ENCODE results near the gene NEU3.
"Not testable (repeated sequence)": the region's sequence is repeated elsewhere in the genome, so short reads cannot be mapped to it uniquely, and the experiment has no call there.

The NEU3 gene

DNA sequence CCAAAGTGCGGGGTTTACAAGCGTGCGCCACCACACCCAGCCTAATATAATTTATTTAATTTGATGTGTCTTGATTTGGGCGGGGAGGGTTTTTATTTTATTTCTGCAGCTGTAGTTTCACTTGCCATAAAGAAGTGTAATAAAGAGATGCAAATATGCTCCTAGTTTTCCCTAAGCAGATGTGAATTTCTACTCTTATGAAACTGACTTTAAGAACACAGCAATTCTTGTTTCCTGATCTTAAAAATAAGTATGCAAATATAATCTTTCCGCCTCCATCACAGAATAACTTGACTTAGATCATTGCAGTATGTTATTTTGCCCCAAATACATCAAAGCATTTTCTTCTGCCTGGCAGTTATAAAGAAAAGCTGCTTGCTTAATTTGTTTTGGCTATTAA lies 35.3 kb upstream of the NEU3 start:
- Histone ChIP-seq H3K4me3 (ENCODE audit: low read depth, low read length) (no peak overlapping the region), H3K79me2 (ENCODE audit: control insufficient read depth, insufficient read depth, low read length, unreplicated experiment) (peaks cover 94% of the 10 kb centered on the region), H3K36me3 (ENCODE audit: insufficient read depth, low read length) (peaks cover 18% of the 10 kb centered on the region; the same call in 1 of the 2 replicates), H2AFZ (ENCODE audit: low read length, unreplicated experiment) (no peak overlapping the region), H3K27me3 (ENCODE audit: insufficient read depth, low read length) (no peaks in the 10 kb centered on the region), H3K27ac (ENCODE audit: low read depth, low read length) (no peak overlapping the region), H3K4me1 (ENCODE audit: control insufficient read depth, insufficient read depth, low read length, unreplicated experiment) (peaks cover 23% of the 10 kb centered on the region)

DNA sequence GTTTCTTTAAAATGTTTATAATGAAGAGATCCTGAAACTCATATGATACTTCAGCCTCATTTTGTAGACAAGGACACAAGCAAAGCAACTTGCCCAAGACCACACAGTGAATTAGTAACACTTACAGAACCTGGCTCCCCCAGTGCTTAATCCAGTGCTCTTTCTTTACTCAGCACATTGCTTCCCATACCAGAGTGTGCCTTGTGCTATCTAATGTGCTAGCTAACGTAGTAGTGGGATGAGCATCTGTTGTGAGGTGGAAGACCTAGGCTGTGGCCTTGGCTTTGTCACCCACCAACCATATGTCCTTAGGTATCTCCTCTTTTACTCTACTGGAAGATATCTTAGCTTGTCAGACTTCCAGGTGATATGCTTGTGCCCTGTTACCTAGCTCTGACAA lies 34.5 kb upstream of the NEU3 start:
- peaks cover 96% of the 10 kb centered on the region for H3K79me2 ChIP-seq (ENCODE audit: control insufficient read depth, insufficient read depth, low read length, unreplicated experiment)
- H3K27me3 ChIP-seq (ENCODE audit: insufficient read depth, low read length): no peaks in the 10 kb centered on the region
- H3K27ac ChIP-seq (ENCODE audit: low read depth, low read length): no peak overlapping the region
- H3K4me3 ChIP-seq (ENCODE audit: low read depth, low read length): no peak overlapping the region
- H3K4me1 ChIP-seq (ENCODE audit: control insufficient read depth, insufficient read depth, low read length, unreplicated experiment): peaks cover 23% of the 10 kb centered on the region
- H3K36me3 ChIP-seq (ENCODE audit: insufficient read depth, low read length): peaks cover 18% of the 10 kb centered on the region; the same call in 1 of the 2 replicates
- H2AFZ ChIP-seq (ENCODE audit: low read length, unreplicated experiment): no peak overlapping the region

DNA sequence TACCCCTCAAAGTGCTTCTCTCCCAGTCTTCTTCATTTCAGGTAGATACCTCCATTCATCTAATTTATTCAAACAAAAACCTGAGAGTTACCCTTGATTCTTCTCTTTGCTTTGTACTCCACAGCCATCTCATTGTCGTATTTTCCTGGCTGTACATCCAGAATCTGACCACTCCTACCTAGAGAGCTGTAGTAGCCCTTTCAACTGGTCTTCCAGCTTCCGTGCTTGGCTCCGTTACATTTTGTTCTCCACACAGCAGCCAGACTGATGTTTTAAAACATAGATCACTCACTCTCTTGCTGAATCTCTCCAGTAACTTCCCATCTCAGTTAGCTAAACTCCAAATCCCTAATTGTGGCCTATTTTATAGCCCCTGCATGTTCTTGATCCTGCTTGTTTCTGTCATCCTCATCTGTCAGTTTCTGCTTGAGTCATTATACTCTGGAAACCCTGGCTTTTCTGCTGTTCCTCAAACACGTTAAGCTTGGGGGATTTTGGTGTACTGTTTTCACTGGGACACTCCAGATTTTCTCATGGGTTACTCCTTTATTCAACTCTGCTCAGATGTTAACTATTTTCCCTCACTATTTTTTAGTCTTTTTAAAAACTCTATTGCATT lies 32.2 kb upstream of the NEU3 start:
- Histone ChIP-seq H3K4me1 (ENCODE audit: control insufficient read depth, insufficient read depth, low read length, unreplicated experiment) (peaks cover 10% of the 10 kb centered on the region), H3K4me3 (ENCODE audit: low read depth, low read length) (no peak overlapping the region), H2AFZ (ENCODE audit: low read length, unreplicated experiment) (no peak overlapping the region), H3K36me3 (ENCODE audit: insufficient read depth, low read length) (peaks cover 13% of the 10 kb centered on the region; the same call in 1 of the 2 replicates), H3K27ac (ENCODE audit: low read depth, low read length) (no peak overlapping the region), H3K27me3 (ENCODE audit: insufficient read depth, low read length) (no peaks in the 10 kb centered on the region), H3K79me2 (ENCODE audit: control insufficient read depth, insufficient read depth, low read length, unreplicated experiment) (peaks cover 96% of the 10 kb centered on the region)

DNA sequence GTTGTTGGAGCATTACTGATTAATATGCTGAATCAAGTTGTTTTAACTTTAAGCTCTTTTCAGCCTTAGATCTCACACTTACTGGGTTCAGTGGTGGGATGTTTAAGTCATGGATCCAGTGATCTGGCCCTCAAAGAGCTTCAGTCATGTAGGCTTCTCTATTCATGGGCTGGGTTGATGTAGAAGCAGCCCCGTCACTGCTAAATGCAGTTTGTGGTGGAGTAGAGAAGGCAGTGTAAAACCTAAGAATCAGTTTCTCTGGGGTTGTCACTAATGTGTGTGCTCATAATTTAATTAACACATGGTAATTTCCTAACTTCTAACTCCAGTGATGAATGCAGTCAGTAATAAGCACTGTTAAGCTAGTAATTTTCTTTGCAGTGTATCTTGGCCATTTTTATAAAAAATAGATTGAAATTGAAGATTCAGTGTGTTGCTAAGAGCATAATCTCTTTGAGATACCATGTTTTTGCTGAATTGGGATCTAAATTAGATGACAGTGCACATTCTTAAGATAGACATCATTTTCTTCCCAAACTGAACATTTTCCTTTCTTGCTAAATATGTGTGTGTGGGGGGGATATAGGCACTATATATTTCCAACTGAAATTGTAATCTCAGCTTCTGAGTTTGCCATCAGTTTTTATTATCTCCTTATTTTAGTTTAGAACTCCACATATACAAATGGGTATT lies 30.6 kb upstream of the NEU3 start:
- peaks cover 97% of the 10 kb centered on the region for H3K79me2 ChIP-seq (ENCODE audit: control insufficient read depth, insufficient read depth, low read length, unreplicated experiment)
- no peak overlapping the region for H3K4me3 ChIP-seq (ENCODE audit: low read depth, low read length)
- peaks cover 10% of the 10 kb centered on the region for H3K4me1 ChIP-seq (ENCODE audit: control insufficient read depth, insufficient read depth, low read length, unreplicated experiment)
- H3K27me3 ChIP-seq (ENCODE audit: insufficient read depth, low read length): no peaks in the 10 kb centered on the region
- peaks cover 8% of the 10 kb centered on the region; the same call in 1 of the 2 replicates for H3K36me3 ChIP-seq (ENCODE audit: insufficient read depth, low read length)
- H3K27ac ChIP-seq (ENCODE audit: low read depth, low read length): no peak overlapping the region
- H2AFZ ChIP-seq (ENCODE audit: low read length, unreplicated experiment): no peak overlapping the region

DNA sequence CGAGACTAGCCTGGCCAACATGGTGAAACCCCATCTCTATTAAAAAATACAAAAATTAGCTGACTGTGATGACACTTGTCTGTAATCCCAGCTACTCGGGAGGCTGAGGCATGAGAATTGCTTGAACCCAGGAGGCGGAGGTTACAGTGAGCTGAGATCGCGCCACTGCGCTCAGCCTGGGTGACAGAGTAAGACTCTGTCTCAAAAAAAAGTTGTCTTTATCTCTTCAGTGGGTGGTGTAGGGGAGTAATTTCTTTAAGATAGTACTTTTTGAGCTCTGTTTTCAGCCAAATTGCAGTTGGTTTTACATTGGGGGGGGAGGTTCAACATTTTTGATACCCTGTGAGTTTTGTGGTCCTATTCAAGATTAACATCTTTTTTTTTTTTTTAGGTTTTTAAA lies 28.6 kb upstream of the NEU3 start:
- Histone ChIP-seq H3K4me1 (ENCODE audit: control insufficient read depth, insufficient read depth, low read length, unreplicated experiment) (peaks cover 10% of the 10 kb centered on the region), H3K79me2 (ENCODE audit: control insufficient read depth, insufficient read depth, low read length, unreplicated experiment) (peaks cover 93% of the 10 kb centered on the region)
- H2AFZ ChIP-seq (ENCODE audit: low read length, unreplicated experiment); H3K4me3 ChIP-seq (ENCODE audit: low read depth, low read length); H3K27me3 ChIP-seq (ENCODE audit: insufficient read depth, low read length); H3K27ac ChIP-seq (ENCODE audit: low read depth, low read length); H3K36me3 ChIP-seq (ENCODE audit: insufficient read depth, low read length): not testable (repeated sequence)

DNA sequence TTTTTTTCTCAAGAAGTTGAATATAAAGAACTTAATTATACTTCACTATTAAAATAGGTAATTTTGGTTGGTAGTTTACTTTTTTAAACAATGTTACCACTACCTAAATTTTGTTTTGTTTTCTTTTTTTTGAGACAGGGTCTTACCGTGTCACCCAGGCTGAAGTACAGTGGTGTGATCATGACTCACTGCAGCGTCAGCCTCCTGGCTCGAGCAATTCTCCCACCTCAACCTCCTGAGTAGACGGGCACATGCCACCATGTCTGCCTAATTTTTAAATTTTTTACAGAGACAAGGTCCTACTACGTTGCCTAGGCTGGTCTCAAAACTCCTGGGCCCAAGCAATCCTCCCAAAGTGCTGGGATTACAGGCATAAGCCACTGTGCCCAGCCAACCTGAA lies 22.1 kb upstream of the NEU3 start:
- H3K4me1 ChIP-seq (ENCODE audit: control insufficient read depth, insufficient read depth, low read length, unreplicated experiment): no peaks in the 10 kb centered on the region
- peaks cover 24% of the 10 kb centered on the region for H3K36me3 ChIP-seq (ENCODE audit: insufficient read depth, low read length)
- no peak overlapping the region for H2AFZ ChIP-seq (ENCODE audit: low read length, unreplicated experiment)
- no peak overlapping the region for H3K27ac ChIP-seq (ENCODE audit: low read depth, low read length)
- H3K4me3 ChIP-seq (ENCODE audit: low read depth, low read length): no peak overlapping the region
- H3K79me2 ChIP-seq (ENCODE audit: control insufficient read depth, insufficient read depth, low read length, unreplicated experiment): peaks cover 48% of the 10 kb centered on the region
- no peaks in the 10 kb centered on the region for H3K27me3 ChIP-seq (ENCODE audit: insufficient read depth, low read length)

DNA sequence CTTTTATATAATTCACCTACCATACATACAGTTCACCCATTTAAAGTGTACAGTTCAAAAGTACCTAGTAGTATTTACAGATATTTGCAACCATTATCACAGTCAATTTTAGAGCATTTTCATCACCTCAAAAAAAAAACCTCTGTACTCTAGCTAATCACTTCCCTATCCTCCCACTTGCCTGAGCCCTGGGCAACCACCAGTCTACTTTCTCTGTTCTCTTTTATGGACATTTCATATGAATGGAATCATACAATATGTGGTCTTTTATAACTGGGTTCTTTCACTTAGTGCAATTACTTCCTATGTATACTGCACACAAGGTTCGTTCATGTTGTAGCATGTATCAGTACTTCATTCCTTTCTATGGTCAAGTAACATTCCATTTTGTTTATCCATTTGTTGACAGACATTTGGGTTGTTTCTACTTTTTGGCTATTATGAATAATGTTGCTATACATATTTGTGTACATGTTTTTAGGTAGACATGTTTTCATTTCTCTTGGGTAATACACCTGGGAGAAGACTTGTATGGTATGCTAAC lies 17.8 kb upstream of the NEU3 start:
- Histone ChIP-seq H3K79me2 (ENCODE audit: control insufficient read depth, insufficient read depth, low read length, unreplicated experiment) (peaks cover 15% of the 10 kb centered on the region), H3K4me1 (ENCODE audit: control insufficient read depth, insufficient read depth, low read length, unreplicated experiment) (no peaks in the 10 kb centered on the region), H3K27ac (ENCODE audit: low read depth, low read length) (no peak overlapping the region), H3K27me3 (ENCODE audit: insufficient read depth, low read length) (no peaks in the 10 kb centered on the region), H3K36me3 (ENCODE audit: insufficient read depth, low read length) (peaks cover 44% of the 10 kb centered on the region), H3K4me3 (ENCODE audit: low read depth, low read length) (no peak overlapping the region), H2AFZ (ENCODE audit: low read length, unreplicated experiment) (no peak overlapping the region)

DNA sequence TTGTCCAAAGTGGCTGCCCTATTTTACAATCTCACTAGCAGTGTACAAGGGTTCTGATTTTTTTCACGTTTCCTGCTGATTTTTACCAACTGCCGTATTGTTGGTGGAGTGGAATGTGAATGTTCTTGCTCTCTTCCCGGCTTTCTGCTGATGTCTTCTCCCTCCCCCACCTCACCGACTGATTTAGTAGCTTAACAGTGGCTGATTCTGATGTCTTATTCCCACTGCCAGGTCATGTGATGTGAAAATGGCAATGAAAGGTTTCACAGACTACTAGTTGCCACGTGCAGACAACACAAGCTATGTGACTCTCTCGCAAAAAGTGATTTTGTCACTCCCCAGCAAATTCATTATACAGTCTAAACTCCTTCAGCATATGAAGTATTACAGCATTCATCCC lies 17.3 kb upstream of the NEU3 start:
- H3K27me3 ChIP-seq (ENCODE audit: insufficient read depth, low read length): no peaks in the 10 kb centered on the region
- peaks cover 45% of the 10 kb centered on the region for H3K36me3 ChIP-seq (ENCODE audit: insufficient read depth, low read length)
- no peak overlapping the region for H3K27ac ChIP-seq (ENCODE audit: low read depth, low read length)
- no peak overlapping the region for H3K4me3 ChIP-seq (ENCODE audit: low read depth, low read length)
- H3K79me2 ChIP-seq (ENCODE audit: control insufficient read depth, insufficient read depth, low read length, unreplicated experiment): peaks cover 12% of the 10 kb centered on the region
- no peak overlapping the region for H2AFZ ChIP-seq (ENCODE audit: low read length, unreplicated experiment)
- no peaks in the 10 kb centered on the region for H3K4me1 ChIP-seq (ENCODE audit: control insufficient read depth, insufficient read depth, low read length, unreplicated experiment)

DNA sequence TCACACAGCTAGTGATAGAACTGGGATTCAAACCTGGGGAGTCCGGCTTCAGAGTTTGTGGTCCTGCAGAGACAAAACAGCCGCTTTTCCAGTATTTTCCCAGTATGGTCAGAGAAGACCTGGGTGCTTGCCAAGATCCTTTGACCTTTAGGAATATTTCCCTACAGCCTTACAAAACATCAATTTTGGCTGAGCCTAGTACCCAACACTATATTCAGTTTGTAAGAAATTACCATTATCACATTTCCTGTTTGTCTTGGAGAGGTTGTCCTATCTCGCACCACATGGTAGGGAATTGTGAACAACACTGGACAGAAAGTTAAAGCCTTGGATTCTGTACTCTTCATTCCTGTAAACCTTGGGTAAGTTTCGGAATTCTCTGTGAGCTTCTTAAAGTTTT lies 10.7 kb upstream of the NEU3 start:
- no peaks in the 10 kb centered on the region for H3K79me2 ChIP-seq (ENCODE audit: control insufficient read depth, insufficient read depth, low read length, unreplicated experiment)
- H3K27ac ChIP-seq (ENCODE audit: low read depth, low read length): no peak overlapping the region
- H3K36me3 ChIP-seq (ENCODE audit: insufficient read depth, low read length): peaks cover 23% of the 10 kb centered on the region

DNA sequence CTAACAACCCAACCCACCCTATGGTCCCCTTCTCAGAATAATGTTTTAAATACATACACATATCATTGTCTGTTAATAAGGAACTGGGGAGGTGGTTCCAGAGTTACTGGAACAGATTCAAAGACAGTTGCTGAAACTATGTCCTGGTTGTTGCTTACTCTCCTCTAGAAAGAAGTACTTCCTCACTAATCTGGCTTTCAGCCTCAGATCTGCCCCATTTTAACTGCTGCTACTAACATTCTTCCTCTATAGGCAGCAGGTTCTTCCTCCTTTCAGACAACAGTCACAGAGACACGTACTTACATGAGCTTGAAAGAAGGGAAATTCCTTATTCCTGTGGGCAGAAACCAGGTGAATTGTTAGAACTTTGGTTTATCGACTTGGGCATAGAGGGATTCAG lies 8.1 kb upstream of the NEU3 start:
- Histone ChIP-seq H3K36me3 (ENCODE audit: insufficient read depth, low read length) (peaks cover 12% of the 10 kb centered on the region), H3K4me3 (ENCODE audit: low read depth, low read length) (no peak overlapping the region)

More for the DNA sequence above, 10.7 kb upstream of the NEU3 start:
- Histone ChIP-seq H2AFZ (ENCODE audit: low read length, unreplicated experiment) (no peak overlapping the region), H3K4me1 (ENCODE audit: control insufficient read depth, insufficient read depth, low read length, unreplicated experiment) (no peaks in the 10 kb centered on the region), H3K27me3 (ENCODE audit: insufficient read depth, low read length) (no peaks in the 10 kb centered on the region), H3K4me3 (ENCODE audit: low read depth, low read length) (no peak overlapping the region)

DNA sequence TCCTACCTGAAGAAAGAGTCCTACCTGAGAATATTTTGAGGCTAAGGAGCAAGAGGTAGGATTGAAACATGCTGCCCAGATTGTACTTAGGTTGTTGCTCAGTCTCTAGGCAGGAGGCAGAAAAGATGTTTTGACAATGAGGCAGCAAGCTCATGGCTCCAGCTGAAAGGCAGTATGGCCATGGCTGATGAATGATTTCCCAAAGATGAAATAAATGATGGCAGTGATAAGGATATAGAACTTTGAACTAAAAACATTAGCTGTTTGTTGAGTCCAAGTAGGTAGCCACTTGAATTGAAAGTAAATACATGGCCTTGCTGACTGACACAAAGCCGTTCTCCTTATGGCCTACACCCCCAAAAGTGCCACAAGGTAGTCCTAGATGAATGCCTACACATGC lies 6.8 kb upstream of the NEU3 start:
- Histone ChIP-seq H3K36me3 (ENCODE audit: insufficient read depth, low read length) (peaks cover 8% of the 10 kb centered on the region), H3K4me1 (ENCODE audit: control insufficient read depth, insufficient read depth, low read length, unreplicated experiment) (no peaks in the 10 kb centered on the region), H3K27ac (ENCODE audit: low read depth, low read length) (no peak overlapping the region), H3K4me3 (ENCODE audit: low read depth, low read length) (no peak overlapping the region), H3K27me3 (ENCODE audit: insufficient read depth, low read length) (no peaks in the 10 kb centered on the region), H3K79me2 (ENCODE audit: control insufficient read depth, insufficient read depth, low read length, unreplicated experiment) (no peaks in the 10 kb centered on the region), H2AFZ (ENCODE audit: low read length, unreplicated experiment) (no peak overlapping the region)

More for the DNA sequence above, 8.1 kb upstream of the NEU3 start:
- H3K27ac ChIP-seq (ENCODE audit: low read depth, low read length): no peak overlapping the region
- no peaks in the 10 kb centered on the region for H3K27me3 ChIP-seq (ENCODE audit: insufficient read depth, low read length)
- no peaks in the 10 kb centered on the region for H3K79me2 ChIP-seq (ENCODE audit: control insufficient read depth, insufficient read depth, low read length, unreplicated experiment)
- H2AFZ ChIP-seq (ENCODE audit: low read length, unreplicated experiment): no peak overlapping the region
- no peaks in the 10 kb centered on the region for H3K4me1 ChIP-seq (ENCODE audit: control insufficient read depth, insufficient read depth, low read length, unreplicated experiment)

All from ACC112 (cell line).